SU-DHL-6 (cell line): Measurements from ENCODE around the gene RPRML.

ENCODE experiments used
- EZH2phosphoT487 ChIP-seq: fragments of 200-600 bp; sonication (generic), shearing (Covaris generic); conservative IDR thresholded peaks from 2 replicates; pipeline ENCODE4 v1.6.1; 2018; ENCODE audit warnings: mild to moderate bottlenecking, antibody characterized with exemption, low read length, moderate library complexity, mixed read lengths
- TF ChIP-seq, protein P1 (sequence below): fragments of 200-600 bp; sonication (generic); IDR thresholded peaks from one replicate; pipeline ENCODE4 v1.5.1; 2017; ENCODE audit warnings: antibody characterized with exemption, mild to moderate bottlenecking, low read length, moderate library complexity; ENCODE audit not compliant: insufficient read depth, poor library complexity, severe bottlenecking

DNA sequence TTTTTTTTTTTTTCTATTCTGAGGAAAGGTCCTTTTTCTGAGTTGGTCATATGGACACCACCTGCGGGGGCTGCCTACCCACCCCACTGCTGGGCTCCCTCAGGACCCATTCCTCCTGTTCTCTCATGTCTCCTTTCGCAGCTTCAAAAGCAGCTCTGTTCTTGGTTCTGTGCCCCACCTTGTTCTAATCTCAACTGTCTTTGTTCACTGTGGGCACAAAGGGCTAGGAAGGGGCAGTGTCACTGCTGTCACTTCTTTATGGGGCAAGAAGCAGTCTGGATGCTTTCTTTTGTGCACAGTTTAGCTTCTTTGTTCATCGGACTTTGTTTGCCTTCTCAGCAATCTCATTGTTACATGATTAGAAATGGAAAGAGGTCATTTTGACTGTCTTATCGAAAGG, 49.0 kb downstream of the RPRML start:
- TF ChIP-seq, protein P1, sequence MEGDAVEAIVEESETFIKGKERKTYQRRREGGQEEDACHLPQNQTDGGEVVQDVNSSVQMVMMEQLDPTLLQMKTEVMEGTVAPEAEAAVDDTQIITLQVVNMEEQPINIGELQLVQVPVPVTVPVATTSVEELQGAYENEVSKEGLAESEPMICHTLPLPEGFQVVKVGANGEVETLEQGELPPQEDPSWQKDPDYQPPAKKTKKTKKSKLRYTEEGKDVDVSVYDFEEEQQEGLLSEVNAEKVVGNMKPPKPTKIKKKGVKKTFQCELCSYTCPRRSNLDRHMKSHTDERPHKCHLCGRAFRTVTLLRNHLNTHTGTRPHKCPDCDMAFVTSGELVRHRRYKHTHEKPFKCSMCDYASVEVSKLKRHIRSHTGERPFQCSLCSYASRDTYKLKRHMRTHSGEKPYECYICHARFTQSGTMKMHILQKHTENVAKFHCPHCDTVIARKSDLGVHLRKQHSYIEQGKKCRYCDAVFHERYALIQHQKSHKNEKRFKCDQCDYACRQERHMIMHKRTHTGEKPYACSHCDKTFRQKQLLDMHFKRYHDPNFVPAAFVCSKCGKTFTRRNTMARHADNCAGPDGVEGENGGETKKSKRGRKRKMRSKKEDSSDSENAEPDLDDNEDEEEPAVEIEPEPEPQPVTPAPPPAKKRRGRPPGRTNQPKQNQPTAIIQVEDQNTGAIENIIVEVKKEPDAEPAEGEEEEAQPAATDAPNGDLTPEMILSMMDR: no peak
- TF ChIP-seq EZH2phosphoT487: no peak
